Keratinocyte (primary cell): Measurements from ENCODE around the gene METTL26. TPM values are rescaled to one million over a fixed set of nuclear protein-coding genes. Genes with fewer than 3 reads are reported as not detected.

Experiments used
- DNase-seq: peaks from one replicate; pipeline ENCODE4 v3.0.0-alpha.2; 2011; ENCODE audit warnings: low read depth, missing footprints, low spot score
- FAIRE-seq: peaks from 2 replicates; lab custom pipeline; 2011; peaks lifted over from hg19 to GRCh38; lab: Jason Lieb, UNC
- H2AFZ ChIP-seq: 2 replicates; pipeline ENCODE4 v1.6.0; 2012; ENCODE audit warnings: low read length, control low read depth, inconsistent platforms; ENCODE audit not compliant: control insufficient read depth
- H3K27ac ChIP-seq: 2 replicates; pipeline ENCODE4 v1.5.1; 2011; ENCODE audit warnings: low read length; ENCODE audit not compliant: control insufficient read depth, insufficient read depth
- H3K27me3 ChIP-seq: 3 replicates; pipeline ENCODE4 v1.6.0; 2011; ENCODE audit warnings: low read length; ENCODE audit not compliant: control insufficient read depth, insufficient read depth; ENCODE audit errors: extremely low read depth
- H3K36me3 ChIP-seq, 2 experiments: 2 replicates in 1 of 2; 3 replicates in 1 of 2; pipeline ENCODE4 v1.5.1; 2011; ENCODE audit warnings: low read length in 2 of 2, mild to moderate bottlenecking in 1 of 2; ENCODE audit not compliant: control insufficient read depth in 2 of 2, insufficient read depth in 2 of 2; ENCODE audit errors: extremely low read depth in 1 of 2
- H3K4me1 ChIP-seq: 3 replicates; pipeline ENCODE4 v1.5.1; 2011; ENCODE audit warnings: low read length; ENCODE audit not compliant: control insufficient read depth, insufficient read depth; ENCODE audit errors: extremely low read depth
- H3K4me2 ChIP-seq: 3 replicates; pipeline ENCODE4 v1.6.0; 2011; ENCODE audit warnings: low read depth, low read length; ENCODE audit not compliant: control insufficient read depth, insufficient read depth; ENCODE audit errors: extremely low read depth
- H3K4me3 ChIP-seq, 3 experiments: fragments of 200-600 bp in 1 of 3; sonication (generic) in 1 of 3; 2 replicates in 2 of 3; 3 replicates in 1 of 3; pipeline ENCODE4 v1.5.1; 2011 to 2016; ENCODE audit warnings: low read length in 3 of 3, mild to moderate bottlenecking in 3 of 3, control low read depth in 2 of 3, inconsistent platforms in 1 of 3, low read depth in 1 of 3, mixed read lengths in 1 of 3, mixed run types in 1 of 3, moderate library complexity in 1 of 3; ENCODE audit not compliant: control insufficient read depth in 2 of 3, insufficient read depth in 2 of 3; ENCODE audit errors: extremely low read depth in 1 of 3
- H3K79me2 ChIP-seq: 2 replicates; pipeline ENCODE4 v1.6.0; 2012; ENCODE audit warnings: low read length; ENCODE audit not compliant: control insufficient read depth, insufficient read depth
- H3K9ac ChIP-seq: 3 replicates; pipeline ENCODE4 v1.6.0; 2011; ENCODE audit warnings: low read length; ENCODE audit not compliant: control insufficient read depth, insufficient read depth; ENCODE audit errors: extremely low read depth
- H3K9me1 ChIP-seq: 3 replicates; pipeline ENCODE4 v1.6.0; 2011; ENCODE audit warnings: low read length; ENCODE audit not compliant: control insufficient read depth, insufficient read depth; ENCODE audit errors: extremely low read depth
- H3K9me3 ChIP-seq: 2 replicates; pipeline ENCODE4 v1.5.1; 2012; ENCODE audit warnings: low read depth, low read length; ENCODE audit not compliant: control insufficient read depth
- H4K20me1 ChIP-seq: 3 replicates; pipeline ENCODE4 v1.6.0; 2011; ENCODE audit warnings: low read length; ENCODE audit not compliant: control insufficient read depth, insufficient read depth; ENCODE audit errors: extremely low read depth
- EZH2 ChIP-seq: IDR thresholded peaks from one replicate; pipeline ENCODE4 v1.6.1; 2012; ENCODE audit warnings: inconsistent platforms, mild to moderate bottlenecking, low read length, moderate library complexity
- dilution Hi-C: fragments of 300-500 bp; cut with MboI; formaldehyde crosslinking; loops from one replicate; pipeline ENCODE4 v1.7.0; 2020; ENCODE audit warnings: low sequenced_read_pairs; ENCODE audit not compliant: extremely low pct_ligation_motif_present
- polyA plus RNA-seq, 5 experiments: library from polyadenylated mRNA; depleted of rRNA in 3 of 5; stranded (reverse) in 3 of 5; stranded (forward) in 1 of 5; unstranded in 1 of 5; fragments of >200 nt; gene quantifications; 1 replicate in 1 of 5; 2 replicates in 3 of 5; 3 replicates in 1 of 5; pipeline versions ENCODE4 v1.2.1 to v1.2.3, GENCODE V29; 2011 to 2012; ENCODE audit warnings: missing spikeins in 2 of 5, low read depth in 1 of 5, low replicate concordance in 1 of 5
- TF ChIP-seq, protein P1 (sequence below), 3 experiments: IDR thresholded peaks in 1 of 3; conservative IDR thresholded peaks in 1 of 3; optimal IDR thresholded peaks in 1 of 3; 2 replicates in 2 of 3; 3 replicates in 1 of 3; pipeline versions ENCODE3 to v1.5.1; 2011; ENCODE audit warnings: low read length in 3 of 3, mild to moderate bottlenecking in 3 of 3, moderate library complexity in 2 of 3, control low read depth in 1 of 3, inconsistent platforms in 1 of 3; ENCODE audit not compliant: insufficient read depth in 2 of 3; ENCODE audit errors: extremely low read depth in 1 of 3

The METTL26 gene
- polyA plus RNA-seq, 1 donor (not counting 4 experiments of a cell fraction or from before 2014, with no cell fraction given), result 46.9 TPM

DNA sequence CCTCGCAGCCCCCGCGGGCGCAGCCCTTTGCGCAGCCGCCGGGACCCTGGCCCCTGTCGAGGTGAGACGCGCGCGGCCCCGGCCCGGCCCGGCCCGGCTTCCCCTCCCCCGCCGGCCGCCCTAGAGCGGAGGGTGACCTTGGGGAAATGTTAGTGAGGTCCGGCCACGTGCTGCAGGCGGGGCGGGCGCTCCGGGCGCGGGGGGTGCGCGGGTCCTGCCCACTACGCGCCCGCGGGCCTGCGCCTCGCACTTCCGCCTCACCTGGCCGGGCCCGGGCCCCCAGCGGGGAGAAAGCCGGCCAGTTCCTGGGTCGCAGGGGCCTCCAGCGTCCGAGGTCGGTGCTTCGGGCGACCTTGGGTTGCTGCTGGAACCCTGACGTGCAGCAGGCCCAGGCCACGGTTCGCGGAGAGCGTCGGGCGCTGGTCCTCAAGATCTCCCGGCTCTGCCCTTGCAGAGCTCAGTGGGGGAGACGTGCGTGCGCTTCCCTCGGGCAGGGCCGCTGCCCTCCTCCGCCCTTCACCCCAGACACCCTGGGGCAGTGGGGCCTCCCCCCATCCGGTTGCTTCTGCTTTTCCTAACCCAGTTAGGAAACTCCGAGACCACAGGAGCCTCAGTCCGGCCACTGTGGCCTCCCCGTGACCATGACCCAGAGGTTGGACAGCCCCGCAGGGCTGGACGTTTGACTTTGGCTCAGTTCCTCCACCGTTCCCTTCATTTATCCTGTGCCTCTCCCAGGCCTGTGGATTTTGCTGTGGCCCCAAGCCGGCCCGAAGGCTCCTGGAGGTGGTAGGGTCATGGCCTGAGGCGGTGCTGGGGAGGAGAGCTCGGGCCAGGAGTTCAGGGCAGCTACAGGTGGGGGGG, 6.3 kb upstream of the METTL26 start:
- peaks cover 8% of the 10 kb centered on the region for H3K4me1 ChIP-seq
- H3K4me3 ChIP-seq, result peak overlapping the region; percentile 53 to 69 (median 65)
- H3K27ac ChIP-seq, result no peak overlapping the region
- dilution Hi-C loops, result no loop called here
- no peak for FAIRE-seq
- peak overlapping the region; percentile 67 for H3K9ac ChIP-seq
- peaks cover 2% of the 10 kb centered on the region for H3K9me1 ChIP-seq
- no peaks in the 10 kb centered on the region for H3K27me3 ChIP-seq
- no peaks in the 10 kb centered on the region for H3K9me3 ChIP-seq
- no peaks in the 10 kb centered on the region for H4K20me1 ChIP-seq
- TF ChIP-seq, protein P1, sequence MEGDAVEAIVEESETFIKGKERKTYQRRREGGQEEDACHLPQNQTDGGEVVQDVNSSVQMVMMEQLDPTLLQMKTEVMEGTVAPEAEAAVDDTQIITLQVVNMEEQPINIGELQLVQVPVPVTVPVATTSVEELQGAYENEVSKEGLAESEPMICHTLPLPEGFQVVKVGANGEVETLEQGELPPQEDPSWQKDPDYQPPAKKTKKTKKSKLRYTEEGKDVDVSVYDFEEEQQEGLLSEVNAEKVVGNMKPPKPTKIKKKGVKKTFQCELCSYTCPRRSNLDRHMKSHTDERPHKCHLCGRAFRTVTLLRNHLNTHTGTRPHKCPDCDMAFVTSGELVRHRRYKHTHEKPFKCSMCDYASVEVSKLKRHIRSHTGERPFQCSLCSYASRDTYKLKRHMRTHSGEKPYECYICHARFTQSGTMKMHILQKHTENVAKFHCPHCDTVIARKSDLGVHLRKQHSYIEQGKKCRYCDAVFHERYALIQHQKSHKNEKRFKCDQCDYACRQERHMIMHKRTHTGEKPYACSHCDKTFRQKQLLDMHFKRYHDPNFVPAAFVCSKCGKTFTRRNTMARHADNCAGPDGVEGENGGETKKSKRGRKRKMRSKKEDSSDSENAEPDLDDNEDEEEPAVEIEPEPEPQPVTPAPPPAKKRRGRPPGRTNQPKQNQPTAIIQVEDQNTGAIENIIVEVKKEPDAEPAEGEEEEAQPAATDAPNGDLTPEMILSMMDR (optimal IDR thresholded peaks at IDR 0.05 in 1 of 3, IDR thresholded peaks at IDR 0.05 in 1 of 3, conservative IDR thresholded peaks at IDR 0.05 in 1 of 3; ENCODE audit: extremely low read depth in 1 of 3, insufficient read depth in 2 of 3, low read length in 3 of 3), result no peak
- no peak for TF ChIP-seq EZH2
- peaks cover 2% of the 10 kb centered on the region for H3K79me2 ChIP-seq
- peak overlapping the region; percentile 80 for H3K4me2 ChIP-seq
- no peaks in the 10 kb centered on the region for H3K36me3 ChIP-seq
- DNase-seq, result no peak
- peak overlapping the region; percentile 40 for H2AFZ ChIP-seq

GRCh38 chr16:641326-642188, 5.5 kb upstream of the METTL26 start, which contains the start of gene MCRIP2:
MCRIP2 (plus strand) TSS chr16:641828; CDS start chr16:641992, 164 bp downstream.
- Histone ChIP-seq H3K4me3 (peak within 1 kb of the TSS; percentile 53 to 69 (median 65)), H3K36me3 (no peaks in the 10 kb centered on the region), H2AFZ (peak within 1 kb of the TSS; percentile 75), H4K20me1 (no peaks in the 10 kb centered on the region), H3K9me3 (no peaks in the 10 kb centered on the region), H3K27ac (no peak within 1 kb of the TSS), H3K9ac (peak within 1 kb of the TSS; percentile 67), H3K79me2 (no peaks in the 10 kb centered on the region), H3K9me1 (peaks cover 2% of the 10 kb centered on the region), H3K4me2 (peak within 1 kb of the TSS; percentile 80), H3K27me3 (no peaks in the 10 kb centered on the region), H3K4me1 (peaks cover 8% of the 10 kb centered on the region)
- DNase-seq (no peak), FAIRE-seq (no peak)
- TF ChIP-seq, protein P1 (optimal IDR thresholded peaks at IDR 0.05 in 1 of 3, IDR thresholded peaks at IDR 0.05 in 1 of 3, conservative IDR thresholded peaks at IDR 0.05 in 1 of 3; ENCODE audit: extremely low read depth in 1 of 3, insufficient read depth in 2 of 3, low read length in 3 of 3), result no peak
- no peak for TF ChIP-seq EZH2
- dilution Hi-C loops, result no loop called here
